Type B pancreatic cell (in vitro differentiated cells): Measurements from ENCODE around the gene TECPR2. TPM values are rescaled to one million over a fixed set of nuclear protein-coding genes. Genes with fewer than 3 reads are reported as not detected.

Source experiments
- DNase-seq: peaks from one replicate; pipeline ENCODE4 v3.0.0; 2021; ENCODE audit warnings: mixed read lengths; ENCODE audit not compliant: unreplicated experiment; ENCODE audit errors: extremely low spot score
- H3K27ac Mint-ChIP-seq: 2 replicates; pipeline ENCODE4 v1.8.0; 2021; ENCODE audit warnings: mild to moderate bottlenecking, mixed read lengths
- H3K27me3 Mint-ChIP-seq: 2 replicates; pipeline ENCODE4 v1.8.0; 2021; ENCODE audit warnings: mixed read lengths
- H3K36me3 Mint-ChIP-seq: 2 replicates; pipeline ENCODE4 v1.8.0; 2021; ENCODE audit warnings: mixed read lengths
- H3K4me1 Mint-ChIP-seq: one replicate; pipeline ENCODE4 v1.8.0; 2021; ENCODE audit warnings: mixed read lengths; ENCODE audit not compliant: unreplicated experiment
- H3K4me3 Mint-ChIP-seq: 2 replicates; pipeline ENCODE4 v1.8.0; 2021; ENCODE audit warnings: mild to moderate bottlenecking, mixed read lengths
- H3K9me3 Mint-ChIP-seq: 2 replicates; pipeline ENCODE4 v1.8.0; 2021; ENCODE audit warnings: mixed read lengths
- CTCF ChIP-seq: fragments of 200-600 bp; sonication (generic); conservative IDR thresholded peaks from 2 replicates; pipeline ENCODE4 v1.5.0; 2021; ENCODE audit warnings: antibody characterized with exemption, mild to moderate bottlenecking
- total RNA-seq: library from RNA; stranded (reverse); gene quantifications from 2 replicates; pipeline ENCODE4 v1.2.1, GENCODE V29; 2021; ENCODE audit warnings: low replicate concordance

Gene TECPR2
- total RNA-seq, 1 donor from 2014 or later = 25.5 TPM

- Mint-ChIP-seq H3K27me3 (no peaks in the 10 kb centered on the region), H3K4me1 (no peaks in the 10 kb centered on the region), H3K36me3 (peaks cover 22% of the 10 kb centered on the region), H3K27ac (no peak overlapping the region), H3K9me3 (no peaks in the 10 kb centered on the region), H3K4me3 (no peak overlapping the region)
- no peak for DNase-seq
- no peak for TF ChIP-seq CTCF
These were observed 20.5 kb upstream of the TECPR2 start for GRCh38 chr14:102342238-102342637.

- peaks cover 13% of the 10 kb centered on the region for H3K36me3 Mint-ChIP-seq
These were observed 18.7 kb upstream of the TECPR2 start for GRCh38 chr14:102344084-102344483.

GRCh38 chr14:102344485-102344884, 18.3 kb upstream of the TECPR2 start:
- Mint-ChIP-seq H3K36me3 (peaks cover 14% of the 10 kb centered on the region), H3K9me3 (no peaks in the 10 kb centered on the region), H3K27ac (no peak overlapping the region), H3K4me3 (no peak overlapping the region), H3K4me1 (no peaks in the 10 kb centered on the region), H3K27me3 (no peaks in the 10 kb centered on the region)
- no peak for TF ChIP-seq CTCF
- no peak for DNase-seq

More at GRCh38 chr14:102344084-102344483, 18.7 kb upstream of the TECPR2 start:
- Mint-ChIP-seq H3K27ac (no peak overlapping the region), H3K4me1 (no peaks in the 10 kb centered on the region), H3K4me3 (no peak overlapping the region), H3K9me3 (no peaks in the 10 kb centered on the region), H3K27me3 (no peaks in the 10 kb centered on the region)
- TF ChIP-seq CTCF = no peak
- DNase-seq = no peak

- H3K36me3 Mint-ChIP-seq = peaks cover 20% of the 10 kb centered on the region
These were observed 17.5 kb upstream of the TECPR2 start for GRCh38 chr14:102345232-102345631.

GRCh38 chr14:102346645-102347044, 16.1 kb upstream of the TECPR2 start:
- Mint-ChIP-seq H3K27me3 (no peaks in the 10 kb centered on the region), H3K4me3 (no peak overlapping the region), H3K27ac (no peak overlapping the region), H3K9me3 (no peaks in the 10 kb centered on the region), H3K4me1 (no peaks in the 10 kb centered on the region), H3K36me3 (peaks cover 19% of the 10 kb centered on the region)
- no peak for TF ChIP-seq CTCF
- DNase-seq = no peak

More at GRCh38 chr14:102345232-102345631, 17.5 kb upstream of the TECPR2 start:
- DNase-seq = no peak
- Mint-ChIP-seq H3K4me1 (no peaks in the 10 kb centered on the region), H3K4me3 (no peak overlapping the region), H3K27me3 (no peaks in the 10 kb centered on the region), H3K9me3 (no peaks in the 10 kb centered on the region), H3K27ac (no peak overlapping the region)
- TF ChIP-seq CTCF = no peak

GRCh38 chr14:102348376-102348775, 14.4 kb upstream of the TECPR2 start:
- H3K4me3 Mint-ChIP-seq = no peak overlapping the region
- H3K4me1 Mint-ChIP-seq = no peaks in the 10 kb centered on the region
- no peak for DNase-seq
- H3K9me3 Mint-ChIP-seq = no peaks in the 10 kb centered on the region
- H3K27ac Mint-ChIP-seq = no peak overlapping the region
- TF ChIP-seq CTCF = no peak
- peaks cover 17% of the 10 kb centered on the region for H3K36me3 Mint-ChIP-seq
- no peaks in the 10 kb centered on the region for H3K27me3 Mint-ChIP-seq
